ENCODE measurements around the gene ECEL1.

DNA sequence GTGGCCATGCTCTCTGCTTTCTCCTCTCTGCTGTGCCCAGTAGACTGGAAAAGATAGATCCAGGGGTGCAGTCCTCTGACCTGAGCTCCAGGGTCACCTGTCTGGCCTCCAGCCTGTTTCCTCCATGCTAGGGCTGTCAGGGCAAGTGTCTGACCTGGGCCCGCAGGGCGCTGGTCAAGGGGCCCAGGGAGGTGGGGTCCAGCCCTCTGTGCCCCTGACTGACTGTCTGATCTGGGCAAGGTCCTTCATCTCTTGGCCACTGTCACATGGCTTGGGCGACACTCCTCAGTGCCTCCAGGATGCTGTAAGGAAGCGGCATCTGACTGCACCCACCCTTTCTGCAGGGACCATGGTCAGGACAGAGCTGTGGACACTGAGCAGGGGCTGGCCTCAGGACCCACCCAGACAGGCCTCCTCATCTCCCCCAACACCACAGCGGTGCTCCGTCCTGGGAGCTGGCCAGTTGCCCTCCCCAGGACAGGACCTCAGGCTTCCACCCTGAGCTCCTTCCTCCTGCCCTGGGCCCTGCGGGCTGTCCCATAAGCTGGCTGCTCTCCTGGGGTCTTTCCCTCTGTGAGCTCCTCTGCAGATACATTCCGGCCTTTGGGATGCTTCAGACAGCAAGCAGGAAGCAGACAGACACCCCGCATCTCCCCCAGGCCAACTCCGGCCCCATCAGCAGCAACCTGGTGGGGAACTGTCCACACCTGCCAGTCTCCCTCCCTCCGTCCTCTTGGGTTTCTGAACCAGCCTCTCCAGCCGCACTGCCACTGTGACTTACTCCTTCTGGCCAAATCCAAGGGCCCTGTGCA is 52.9 kb downstream of the ECEL1 start:
- TF ChIP-seq, protein P1, sequence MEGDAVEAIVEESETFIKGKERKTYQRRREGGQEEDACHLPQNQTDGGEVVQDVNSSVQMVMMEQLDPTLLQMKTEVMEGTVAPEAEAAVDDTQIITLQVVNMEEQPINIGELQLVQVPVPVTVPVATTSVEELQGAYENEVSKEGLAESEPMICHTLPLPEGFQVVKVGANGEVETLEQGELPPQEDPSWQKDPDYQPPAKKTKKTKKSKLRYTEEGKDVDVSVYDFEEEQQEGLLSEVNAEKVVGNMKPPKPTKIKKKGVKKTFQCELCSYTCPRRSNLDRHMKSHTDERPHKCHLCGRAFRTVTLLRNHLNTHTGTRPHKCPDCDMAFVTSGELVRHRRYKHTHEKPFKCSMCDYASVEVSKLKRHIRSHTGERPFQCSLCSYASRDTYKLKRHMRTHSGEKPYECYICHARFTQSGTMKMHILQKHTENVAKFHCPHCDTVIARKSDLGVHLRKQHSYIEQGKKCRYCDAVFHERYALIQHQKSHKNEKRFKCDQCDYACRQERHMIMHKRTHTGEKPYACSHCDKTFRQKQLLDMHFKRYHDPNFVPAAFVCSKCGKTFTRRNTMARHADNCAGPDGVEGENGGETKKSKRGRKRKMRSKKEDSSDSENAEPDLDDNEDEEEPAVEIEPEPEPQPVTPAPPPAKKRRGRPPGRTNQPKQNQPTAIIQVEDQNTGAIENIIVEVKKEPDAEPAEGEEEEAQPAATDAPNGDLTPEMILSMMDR (IDR thresholded peaks at IDR 0.05; ENCODE audit: insufficient read depth, low read depth, low read length) = no peak
- TF ChIP-seq EZH2 (IDR thresholded peaks at IDR 0.05; ENCODE audit: insufficient read depth, low read length) = no peak
